Hepatocyte (in vitro differentiated cells): ENCODE results near the gene ASIC1.

ENCODE experiments used
- CTCF ChIP-seq: fragments of 200-600 bp; sonication (generic); IDR thresholded peaks from 2 replicates; pipeline ENCODE4 v1.5.1; 2016; ENCODE audit warnings: antibody characterized with exemption, mild to moderate bottlenecking; ENCODE audit not compliant: poor library complexity
- EZH2phosphoT487 ChIP-seq: fragments of 200-600 bp; sonication (generic); IDR thresholded peaks from one replicate; pipeline ENCODE4 v1.6.1; 2018; ENCODE audit warnings: antibody characterized with exemption, mild to moderate bottlenecking, low read depth, moderate library complexity; ENCODE audit not compliant: unreplicated experiment, severe bottlenecking

- TF ChIP-seq CTCF (no peak), EZH2phosphoT487 (no peak)
Observed at GRCh38 chr12:50110127-50110761, 52.8 kb downstream of the ASIC1 start.
